ENCODE measurements around the gene TCF4.

TCF4 gene

DNA sequence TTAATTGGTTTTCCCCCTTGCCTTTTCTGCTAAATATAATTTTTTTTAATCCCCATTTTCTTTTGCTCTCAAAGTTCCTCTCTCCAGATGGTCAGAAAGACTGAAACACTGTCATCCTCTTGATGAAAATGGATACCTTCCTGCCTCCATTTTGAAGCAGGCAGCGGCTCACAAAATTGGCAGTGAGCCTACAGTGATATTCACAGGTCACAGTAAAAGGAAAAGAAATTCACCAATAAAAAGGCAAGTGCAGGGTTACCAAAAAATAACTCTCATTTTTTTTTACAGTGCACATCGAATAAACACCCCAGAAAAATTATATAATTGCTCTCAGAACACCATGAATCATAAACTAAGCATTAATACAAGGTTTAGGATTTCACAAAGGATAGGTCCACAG, 307.5 kb downstream of the TCF4 start:
- DNase-seq (ENCODE audit: insufficient read length, low spot score) (no peak), FAIRE-seq (peak; percentile 54)
- TF ChIP-seq TAF1 (IDR thresholded peaks at IDR 0.05; ENCODE audit: low read depth, low read length) (no peak), PAX5 (IDR thresholded peaks at IDR 0.05; ENCODE audit: insufficient read depth, low read length, severe bottlenecking) (no peak), SPI1 (IDR thresholded peaks at IDR 0.05; ENCODE audit: low read depth, low read length) (no peak)

- TF ChIP-seq POU2F2 (IDR thresholded peaks at IDR 0.05; ENCODE audit: low read depth, low read length) = no peak
- no peak for TF ChIP-seq TAF1 (IDR thresholded peaks at IDR 0.05; ENCODE audit: low read depth, low read length)
- no peak for TF ChIP-seq PAX5 (IDR thresholded peaks at IDR 0.05; ENCODE audit: insufficient read depth, low read length, severe bottlenecking)
- no peak for TF ChIP-seq POLR2A (IDR thresholded peaks at IDR 0.05; ENCODE audit: low read depth, low read length)
- TF ChIP-seq SPI1 (IDR thresholded peaks at IDR 0.05; ENCODE audit: low read depth, low read length) = no peak
- no peak for TF ChIP-seq POLR2AphosphoS5 (IDR thresholded peaks at IDR 0.05; ENCODE audit: low read depth, low read length)
- FAIRE-seq = peak; percentile 72
- DNase-seq (ENCODE audit: insufficient read length, low spot score) = no peak
These were observed 312.7 kb downstream of the TCF4 start for GRCh38 chr18:55275039-55275901.

DNA sequence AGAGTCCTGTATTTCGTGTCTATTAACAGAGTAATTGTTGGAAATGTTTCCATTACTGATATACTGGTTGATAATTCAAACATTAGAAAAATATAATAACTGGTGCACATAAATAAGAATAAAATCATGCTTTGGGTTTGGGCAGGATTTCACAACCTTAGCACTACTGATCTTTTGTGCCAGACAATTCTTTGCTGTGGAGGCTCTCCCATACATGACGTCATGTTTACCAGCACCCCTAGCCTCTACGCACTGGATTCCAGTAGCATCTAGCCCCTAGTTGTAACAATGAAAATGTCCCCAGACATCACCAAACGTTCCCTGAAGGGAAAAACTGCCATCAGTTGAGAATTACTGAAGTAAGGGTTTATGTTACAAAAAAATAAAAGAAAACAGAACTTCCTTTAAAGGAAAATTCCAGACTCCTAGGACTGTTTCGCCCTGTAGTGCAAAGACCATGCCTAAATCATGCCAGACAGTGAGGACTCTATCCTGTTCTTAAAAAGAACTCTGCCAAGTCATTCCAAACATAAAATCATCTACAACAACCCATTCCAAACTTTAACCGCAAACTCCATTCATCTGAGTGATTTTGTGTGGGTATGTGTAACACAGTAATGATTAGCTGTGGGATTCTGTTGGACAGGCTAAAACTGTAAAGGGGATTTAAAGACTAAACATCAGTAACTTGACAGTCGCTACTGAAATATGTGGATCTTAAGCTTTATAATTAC, 315.3 kb downstream of the TCF4 start:
- no peak for TF ChIP-seq POLR2AphosphoS5 (IDR thresholded peaks at IDR 0.05; ENCODE audit: low read depth, low read length)
- TF ChIP-seq PAX5 (IDR thresholded peaks at IDR 0.05; ENCODE audit: insufficient read depth, low read length, severe bottlenecking) = no peak
- TF ChIP-seq SPI1 (IDR thresholded peaks at IDR 0.05; ENCODE audit: low read depth, low read length) = no peak
- DNase-seq (ENCODE audit: insufficient read length, low spot score) (no peak), FAIRE-seq (peak; percentile 40)

GRCh38 chr18:55269622-55270021, 318.4 kb downstream of the TCF4 start:
- no peak for DNase-seq (ENCODE audit: insufficient read length, low spot score)
- peak; percentile 87 for FAIRE-seq
- TF ChIP-seq POLR2A (IDR thresholded peaks at IDR 0.05; ENCODE audit: low read depth, low read length) = no peak
- TF ChIP-seq TAF1 (IDR thresholded peaks at IDR 0.05; ENCODE audit: low read depth, low read length) = no peak
- no peak for TF ChIP-seq SPI1 (IDR thresholded peaks at IDR 0.05; ENCODE audit: low read depth, low read length)
- no peak for TF ChIP-seq PAX5 (IDR thresholded peaks at IDR 0.05; ENCODE audit: insufficient read depth, low read length, severe bottlenecking)
- no peak for TF ChIP-seq POU2F2 (IDR thresholded peaks at IDR 0.05; ENCODE audit: low read depth, low read length)
- TF ChIP-seq POLR2AphosphoS5 (IDR thresholded peaks at IDR 0.05; ENCODE audit: low read depth, low read length) = no peak

DNA sequence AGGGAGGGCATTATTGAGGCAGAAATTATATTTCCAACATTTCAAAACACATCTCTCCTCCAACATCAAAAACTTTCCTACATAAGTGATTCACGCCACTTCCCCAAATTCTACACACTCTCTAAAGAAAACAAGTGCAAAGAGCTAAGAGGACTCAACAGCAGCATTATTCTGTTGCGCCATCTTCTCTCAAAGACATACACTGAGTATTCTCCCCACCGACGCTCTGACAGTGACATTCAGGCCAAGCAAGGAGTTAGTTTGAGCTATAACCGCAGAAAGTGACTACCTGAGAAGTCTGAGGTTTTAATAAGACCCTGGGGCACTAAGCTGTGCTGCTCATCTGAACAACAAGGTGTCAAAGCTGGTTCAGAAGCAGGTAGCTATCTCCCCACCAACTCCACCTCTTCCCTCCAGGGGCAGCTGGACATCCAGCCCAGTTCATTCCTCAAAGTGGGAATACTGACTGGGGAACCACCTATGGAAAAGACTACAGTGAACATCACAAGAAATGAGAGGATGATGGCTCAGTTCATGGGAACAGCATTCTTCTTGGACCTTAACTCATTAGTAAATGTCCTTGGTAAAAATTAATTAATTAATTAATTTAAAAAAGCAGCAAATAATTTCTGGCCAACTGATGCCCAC, 319.2 kb downstream of the TCF4 start:
- TF ChIP-seq TAF1 (IDR thresholded peaks at IDR 0.05; ENCODE audit: low read depth, low read length) = no peak
- TF ChIP-seq POLR2AphosphoS5 (IDR thresholded peaks at IDR 0.05; ENCODE audit: low read depth, low read length) = no peak
- TF ChIP-seq POLR2A (IDR thresholded peaks at IDR 0.05; ENCODE audit: low read depth, low read length) = 0 out of 2 replicates have a peak, but pooled peaks have one; percentile 44
- TF ChIP-seq POU2F2 (IDR thresholded peaks at IDR 0.05; ENCODE audit: low read depth, low read length) = peak; percentile 51; the same call in 1 of the 2 replicates
- TF ChIP-seq SPI1 (IDR thresholded peaks at IDR 0.05; ENCODE audit: low read depth, low read length) = peak; percentile 41
- DNase-seq (ENCODE audit: insufficient read length, low spot score) (no peak), FAIRE-seq (peak; percentile 95)

DNA sequence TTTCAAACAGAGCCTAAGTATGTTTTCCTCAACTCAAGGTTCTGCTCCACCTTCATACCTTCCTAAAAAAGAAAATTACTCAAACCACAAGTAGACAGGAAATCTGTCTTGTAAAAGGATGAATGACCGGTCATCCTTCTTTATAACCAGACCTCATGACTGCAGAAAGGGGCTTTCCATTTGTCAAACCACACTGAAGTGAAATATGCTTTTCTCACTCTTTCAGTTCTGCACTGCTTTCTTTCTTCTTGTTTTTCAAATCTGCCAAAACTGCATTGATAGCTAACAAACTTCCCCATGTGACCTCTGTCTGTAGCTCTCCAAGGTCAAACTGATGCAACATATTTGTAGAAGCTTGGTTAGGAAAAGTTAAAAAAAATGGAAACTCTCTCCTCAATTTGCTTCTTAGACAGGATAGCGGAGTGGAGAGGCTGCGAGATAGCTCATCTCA, 319.8 kb downstream of the TCF4 start:
- FAIRE-seq = no peak
- DNase-seq (ENCODE audit: insufficient read length, low spot score) = no peak
- TF ChIP-seq SPI1 (IDR thresholded peaks at IDR 0.05; ENCODE audit: low read depth, low read length) (peak; percentile 92), PAX5 (IDR thresholded peaks at IDR 0.05; ENCODE audit: insufficient read depth, low read length, severe bottlenecking) (no peak), TAF1 (IDR thresholded peaks at IDR 0.05; ENCODE audit: low read depth, low read length) (no peak)

GRCh38 chr18:55266981-55267380, 321.0 kb downstream of the TCF4 start:
- TF ChIP-seq POLR2A (IDR thresholded peaks at IDR 0.05; ENCODE audit: low read depth, low read length) (no peak), POLR2AphosphoS5 (IDR thresholded peaks at IDR 0.05; ENCODE audit: low read depth, low read length) (no peak), POU2F2 (IDR thresholded peaks at IDR 0.05; ENCODE audit: low read depth, low read length) (no peak), PAX5 (IDR thresholded peaks at IDR 0.05; ENCODE audit: insufficient read depth, low read length, severe bottlenecking) (no peak), SPI1 (IDR thresholded peaks at IDR 0.05; ENCODE audit: low read depth, low read length) (no peak), TAF1 (IDR thresholded peaks at IDR 0.05; ENCODE audit: low read depth, low read length) (no peak)
- no peak for DNase-seq (ENCODE audit: insufficient read length, low spot score)
- FAIRE-seq = peak; percentile 80

- FAIRE-seq (peak; percentile 93), DNase-seq (ENCODE audit: insufficient read length, low spot score) (no peak)
- TF ChIP-seq TAF1 (IDR thresholded peaks at IDR 0.05; ENCODE audit: low read depth, low read length) (0 out of 2 replicates have a peak, but pooled peaks have one; percentile 19), SPI1 (IDR thresholded peaks at IDR 0.05; ENCODE audit: low read depth, low read length) (peak; percentile 31; the same call in 1 of the 2 replicates), POLR2AphosphoS5 (IDR thresholded peaks at IDR 0.05; ENCODE audit: low read depth, low read length) (no peak), PAX5 (IDR thresholded peaks at IDR 0.05; ENCODE audit: insufficient read depth, low read length, severe bottlenecking) (no peak), POU2F2 (IDR thresholded peaks at IDR 0.05; ENCODE audit: low read depth, low read length) (no peak), POLR2A (IDR thresholded peaks at IDR 0.05; ENCODE audit: low read depth, low read length) (no peak)
These were observed 322.0 kb downstream of the TCF4 start for GRCh38 chr18:55265984-55266383.

DNA sequence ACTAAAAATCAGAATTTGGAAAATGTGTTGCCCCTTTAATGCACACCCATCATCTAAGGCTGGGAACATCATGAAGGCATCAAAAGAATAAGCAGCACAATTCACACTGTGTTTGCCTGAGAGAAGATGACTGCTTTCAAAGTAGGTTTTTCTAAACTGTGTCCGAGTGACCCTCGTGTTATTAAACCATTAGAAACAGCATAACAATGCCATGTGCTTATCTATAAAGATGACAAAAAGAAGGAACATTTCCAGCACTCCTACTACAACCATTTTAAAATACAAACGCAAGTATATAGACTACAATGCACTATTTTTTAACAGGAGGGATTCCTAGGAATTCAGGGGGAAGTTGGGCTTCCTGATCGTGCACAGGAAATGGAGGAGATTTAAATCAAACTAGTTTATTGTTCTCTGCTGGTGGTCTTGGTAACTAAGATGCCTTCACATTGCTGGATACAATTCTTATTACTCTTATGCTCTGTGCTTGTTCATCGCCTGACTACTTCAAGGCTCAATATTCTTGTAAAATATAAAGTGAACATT, 322.8 kb downstream of the TCF4 start:
- no peak for TF ChIP-seq SPI1 (IDR thresholded peaks at IDR 0.05; ENCODE audit: low read depth, low read length)
- peak; percentile 5 for FAIRE-seq
- DNase-seq (ENCODE audit: insufficient read length, low spot score) = no peak
